ENCODE data around the gene KCNG2. TPM values are rescaled to one million over a fixed set of nuclear protein-coding genes. Genes with fewer than 3 reads are reported as not detected.

KCNG2 gene
- total RNA-seq, 1 experiment from 2014 or later = not detected

DNA sequence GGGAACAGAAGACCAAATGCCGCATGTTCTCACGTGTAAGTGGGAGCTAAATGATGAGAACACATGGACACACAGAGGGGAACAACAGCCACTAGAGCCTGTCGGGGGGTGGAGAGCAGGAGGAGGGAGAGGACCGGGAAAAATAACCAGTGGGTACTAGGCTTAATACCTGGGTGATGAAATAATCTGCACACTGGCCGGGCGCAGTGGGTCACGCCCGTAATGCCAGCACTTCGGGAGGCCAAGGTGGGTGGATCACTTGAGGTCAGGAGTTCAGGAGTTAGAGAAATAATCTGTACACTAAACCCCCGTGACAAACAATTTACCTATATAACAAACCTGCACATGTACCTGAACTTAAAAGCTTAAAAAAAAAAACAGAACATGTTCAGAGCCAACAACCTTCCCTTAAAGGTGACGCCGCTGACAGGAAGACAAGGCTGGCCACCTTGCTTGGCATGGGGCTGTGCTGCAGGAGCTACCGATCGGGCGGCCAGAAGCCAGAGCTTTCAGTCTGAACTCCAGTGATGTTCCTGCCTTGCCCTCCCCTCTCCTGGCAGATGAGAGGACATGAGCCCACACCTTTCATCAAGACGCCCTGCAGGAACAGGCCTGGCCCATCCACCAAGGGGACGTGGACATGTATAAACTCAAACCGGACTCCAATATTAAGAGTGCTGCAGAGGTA, 142.5 kb downstream of the KCNG2 start:
- no peak for TF ChIP-seq SRF (IDR thresholded peaks at IDR 0.05; ENCODE audit: low read depth)
- no peak for TF ChIP-seq ELF1 (IDR thresholded peaks at IDR 0.05; ENCODE audit: borderline replicate concordance, low read depth)
- TF ChIP-seq ZFX (IDR thresholded peaks at IDR 0.05) = no peak
- no peak for TF ChIP-seq JUND (IDR thresholded peaks at IDR 0.05)
- no peak for TF ChIP-seq CEBPB (IDR thresholded peaks at IDR 0.05; ENCODE audit: low read depth)
- no peak for TF ChIP-seq RAD21 (IDR thresholded peaks at IDR 0.05; ENCODE audit: low read depth)
- TF ChIP-seq FOSL1 (IDR thresholded peaks at IDR 0.05; ENCODE audit: low read depth) = no peak
- TF ChIP-seq EZH2phosphoT487 (IDR thresholded peaks at IDR 0.05; ENCODE audit: borderline replicate concordance) = no peak
- TF ChIP-seq CTCF (IDR thresholded peaks at IDR 0.05 in 2 of 3, conservative IDR thresholded peaks at IDR 0.05 in 1 of 3; ENCODE audit: borderline replicate concordance in 1 of 3, insufficient read depth in 1 of 3, low read depth in 2 of 3, low read length in 2 of 3) = no peak
- TF ChIP-seq EZH2 (IDR thresholded peaks at IDR 0.05) = no peak
- TF ChIP-seq CBX3 (IDR thresholded peaks at IDR 0.05; ENCODE audit: low read depth) = no peak
- ATAC-seq (no peak), DNase-seq (ENCODE audit: low read depth, low spot score) (no peak)
- no peaks in the 10 kb centered on the region for H3K27me3 ChIP-seq (ENCODE audit: insufficient read depth, low read length)
- H3K9ac ChIP-seq (ENCODE audit: low read length) = no peak overlapping the region
- no peak overlapping the region for H3K4me2 ChIP-seq (ENCODE audit: low read length)
- no peaks in the 10 kb centered on the region for H3K9me2 ChIP-seq (ENCODE audit: insufficient read depth)
- peaks cover 13 to 44% of the 10 kb centered on the region in 2 experiments; a peak in 3 of 4 replicates for H3K36me3 ChIP-seq (ENCODE audit: control insufficient read depth in 1 of 2, insufficient read depth in 2 of 2, low read length in 2 of 2)
- ChIA-PET RAD21 (ENCODE audit: low non-redundant PET in 1 of 2, low total read pairs in 2 of 2, uncharacterized antibody in 2 of 2, unreplicated experiment in 2 of 2) (no interaction called here), CTCF (no interaction called here), POLR2A (interaction anchor here (0.9 kb wide), 1 partner anchor 11 kb away, joined by 3 read pairs; the partner anchor contains the start of gene SLC66A2)
- no peak overlapping the region for H3K4me3 ChIP-seq (replicated peaks in 1 of 2; ENCODE audit: low read depth in 1 of 2, low read length in 2 of 2)
- H3K4me1 ChIP-seq (ENCODE audit: control insufficient read depth in 1 of 2, insufficient read depth in 2 of 2, low read length in 2 of 2) = no peaks in the 10 kb centered on the region
- H3K9me3 ChIP-seq (ENCODE audit: control insufficient read depth in 1 of 2, insufficient read depth in 1 of 2, low read depth in 1 of 2, low read length in 2 of 2) = peaks cover 0 to 13% of the 10 kb centered on the region in 2 experiments; a peak in 1 of 4 replicates
- peaks cover 90% of the 10 kb centered on the region for H3K79me2 ChIP-seq (ENCODE audit: insufficient read depth, low read length)
- intact Hi-C loops (cut with micrococcal nuclease) = no loop called here
- no peak overlapping the region for H2AFZ ChIP-seq (ENCODE audit: low read depth, low read length, poor library complexity, severe bottlenecking)
- no peak overlapping the region for H3K27ac ChIP-seq (ENCODE audit: low read depth, low read length)
- H4K20me1 ChIP-seq (ENCODE audit: insufficient read depth) = no peaks in the 10 kb centered on the region
- BruUV-seq (replicated peaks) = no TSS peak

Data from HCT116 (cell line).